K562 (cell line): Measurements from ENCODE around the gene SETD3. TPM values are rescaled to one million over a fixed set of nuclear protein-coding genes. Genes with fewer than 3 reads are reported as not detected.

Experiments used
- ATAC-seq: fragments of 200-7000 bp; cut with Tn5 transposase; 3 replicates; pipeline ENCODE4 v1.9.1; 2020; ENCODE audit warnings: moderate library complexity
- BruUV-seq: library from RNA; stranded (reverse); fragments of 400-500 nt; replicated peaks from 2 replicates; lab custom pipeline; 2021; lab: Mats Ljungman, UMichigan
- CTCF ChIA-PET: fragments of 300-600 bp; formaldehyde crosslinking; extraction: SDS; loops from one replicate; lab custom pipeline; 2021; ENCODE audit warnings: low intra/inter-chr PET ratio; lab: Yijun Ruan, JAX
- POLR2A ChIA-PET: fragments of 300-600, 350-650 bp; sonication (Branson Sonifier 250); formaldehyde crosslinking; extraction: SDS; loops from one replicate; lab custom pipeline; 2021; ENCODE audit warnings: antibody characterized with exemption, inconsistent platforms; lab: Yijun Ruan, JAX
- DNase-seq, 4 experiments: peaks; one replicate each; pipeline versions ENCODE4 v3.0.0 to v3.0.0-alpha.2; 2011 to 2018; ENCODE audit warnings: low spot score in 3 of 4, mixed read lengths in 3 of 4; ENCODE audit errors: extremely low read depth in 1 of 4
- FAIRE-seq: peaks from 2 replicates; lab custom pipeline; 2011; peaks lifted over from hg19 to GRCh38; lab: Jason Lieb, UNC
- H2AFZ ChIP-seq: 2 replicates; pipeline ENCODE4 v1.6.0; 2011; ENCODE audit warnings: low read depth, low read length, control low read depth, inconsistent platforms
- H3K27ac ChIP-seq: fragments of 200-600 bp; 3 replicates; pipeline ENCODE4 v1.8.0; 2011; ENCODE audit warnings: low read depth, mild to moderate bottlenecking, control low read depth, inconsistent platforms, low read length, moderate library complexity, mixed read lengths; ENCODE audit errors: extremely low read depth
- H3K27me3 ChIP-seq, 2 experiments: fragments of 300-600 bp in 1 of 2; 2 replicates in 1 of 2; 3 replicates in 1 of 2; pipeline versions ENCODE4 v1.6.0 to v1.8.0; 2011; ENCODE audit warnings: inconsistent platforms in 2 of 2, low read length in 2 of 2, mild to moderate bottlenecking in 1 of 2, mixed read lengths in 1 of 2, moderate library complexity in 1 of 2; ENCODE audit not compliant: control insufficient read depth in 2 of 2, insufficient read depth in 2 of 2
- H3K36me3 ChIP-seq: fragments of 300-600 bp; 3 replicates; pipeline ENCODE4 v1.8.0; 2011; ENCODE audit warnings: mild to moderate bottlenecking, low read length, inconsistent platforms; ENCODE audit not compliant: control insufficient read depth, insufficient read depth
- H3K4me1 ChIP-seq, 2 experiments: fragments of 200-600 bp in 1 of 2; replicated peaks in 1 of 2; 2 replicates in 1 of 2; 3 replicates in 1 of 2; pipeline versions ENCODE4 v1.5.1 to v1.8.0; 2011; ENCODE audit warnings: inconsistent platforms in 2 of 2, low read length in 2 of 2, mild to moderate bottlenecking in 1 of 2, mixed read lengths in 1 of 2, moderate library complexity in 1 of 2; ENCODE audit not compliant: control insufficient read depth in 2 of 2, insufficient read depth in 2 of 2
- H3K4me2 ChIP-seq: 2 replicates; pipeline ENCODE4 v1.6.1; 2011; ENCODE audit warnings: low read length, control low read depth, inconsistent platforms, mixed read lengths; ENCODE audit not compliant: insufficient read depth
- H3K4me3 ChIP-seq: fragments of 200-600 bp; sonication (generic), shearing (Covaris generic); 2 replicates; pipeline ENCODE4 v1.5.1; 2016; ENCODE audit warnings: control low read depth, inconsistent platforms
- H3K79me2 ChIP-seq: fragments of 200-600 bp; 3 replicates; pipeline ENCODE4 v1.8.0; 2011; ENCODE audit warnings: low read length, inconsistent platforms; ENCODE audit not compliant: control insufficient read depth, insufficient read depth
- H3K9ac ChIP-seq, 2 experiments: 2 replicates each; pipeline versions ENCODE4 v1.6.0 to v1.6.1; 2011; ENCODE audit warnings: low read depth in 2 of 2, low read length in 2 of 2, control low read depth in 1 of 2, inconsistent platforms in 1 of 2, mild to moderate bottlenecking in 1 of 2, mixed read lengths in 1 of 2; ENCODE audit not compliant: insufficient read depth in 1 of 2
- H3K9me1 ChIP-seq: one replicate; pipeline ENCODE4 v1.6.0; 2011; ENCODE audit warnings: inconsistent platforms, mild to moderate bottlenecking, low read length, moderate library complexity; ENCODE audit not compliant: control insufficient read depth, insufficient read depth
- H3K9me3 ChIP-seq: replicated peaks from 2 replicates; pipeline ENCODE4 v1.5.1; 2011; ENCODE audit warnings: low read depth, low read length, inconsistent platforms; ENCODE audit not compliant: control insufficient read depth, insufficient read depth
- H4K20me1 ChIP-seq: replicated peaks from 2 replicates; pipeline ENCODE4 v1.6.1; 2011; ENCODE audit warnings: low read length, inconsistent platforms, mixed read lengths; ENCODE audit not compliant: control insufficient read depth, insufficient read depth
- BMI1 ChIP-seq: fragments of 150-350 bp; IDR thresholded peaks from 2 replicates; pipeline ENCODE4 v1.6.1; 2014; ENCODE audit warnings: low read length
- CEBPZ ChIP-seq: fragments of 150-350 bp; IDR thresholded peaks from 2 replicates; pipeline ENCODE4 v1.6.1; 2014; ENCODE audit warnings: low read depth, mild to moderate bottlenecking, low read length, borderline replicate concordance
- GATAD2A ChIP-seq: fragments of 450-650 bp; IDR thresholded peaks from 2 replicates; pipeline ENCODE4 v1.6.1; 2017
- HNRNPK ChIP-seq: fragments of 200-400 bp; formaldehyde crosslinking; IDR thresholded peaks from one replicate; pipeline ENCODE4 v1.6.1; 2018; ENCODE audit warnings: mild to moderate bottlenecking, low read depth, low read length; ENCODE audit not compliant: poor library complexity, severe bottlenecking
- PHB ChIP-seq: fragments of 250-450 bp; sonication (Bioruptor Pico); IDR thresholded peaks from 2 replicates; pipeline ENCODE4 v1.5.0; 2021
- POLR2H ChIP-seq: IDR thresholded peaks from 2 replicates; pipeline ENCODE4 v1.6.1; 2016; ENCODE audit warnings: missing genetic modification characterization, low read depth, mild to moderate bottlenecking, control low read depth, missing compliant biosample characterization, moderate library complexity
- RBM14 ChIP-seq: fragments of 200-400 bp; formaldehyde crosslinking; IDR thresholded peaks from 2 replicates; pipeline ENCODE4 v1.6.1; 2018; ENCODE audit warnings: low read depth, mild to moderate bottlenecking, low read length, moderate library complexity, borderline replicate concordance; ENCODE audit not compliant: insufficient read depth
- SMARCA5 ChIP-seq: fragments of 450-650 bp; IDR thresholded peaks from 2 replicates; pipeline ENCODE4 v1.6.1; 2016
- SNRNP70 ChIP-seq: fragments of 200-400 bp; formaldehyde crosslinking; optimal IDR thresholded peaks from 2 replicates; pipeline ENCODE3; 2017; ENCODE audit warnings: low read depth, low read length
- SRSF9 ChIP-seq: fragments of 200-400 bp; formaldehyde crosslinking; IDR thresholded peaks from 2 replicates; pipeline ENCODE4 v1.6.1; 2017; ENCODE audit warnings: low read depth, low read length, borderline replicate concordance
- XRCC5 ChIP-seq: fragments of 200-400 bp; formaldehyde crosslinking; IDR thresholded peaks from 2 replicates; pipeline ENCODE4 v1.6.1; 2017; ENCODE audit warnings: low read depth, mild to moderate bottlenecking, low read length
- WGBS: fragments of 100-300 bp; shearing (Covaris generic); methylation state at CpG from one replicate; pipeline ENCODE4 v1.1.6; 2016; ENCODE audit warnings: low coverage, mixed read lengths; ENCODE audit not compliant: insufficient coverage; ENCODE audit errors: missing lambda C conversion rate; 5-methylcytosine and 5-hydroxymethylcytosine counted together
- in situ Hi-C: fragments of 300-500 bp; cut with MboI; formaldehyde crosslinking; loops from 4 replicates; pipeline ENCODE4 v1.15.0; 2018; ENCODE audit warnings: inconsistent platforms, mixed read lengths
- intact Hi-C: fragments of 100-400 bp; cut with micrococcal nuclease; formaldehyde crosslinking; loops from 2 replicates; pipeline ENCODE4 v1.14.2; 2022
- polyA plus RNA-seq, 8 experiments: library from polyadenylated mRNA; depleted of rRNA in 4 of 8; stranded (reverse) in 5 of 8; unstranded in 3 of 8; fragments of >200 nt; fragmentation: Nextera tagmentation in 2 of 8; fragmentation: Illumina TruSeq in 1 of 8; extraction: Ambion mirVana in 2 of 8; extraction: Trizol in 1 of 8; gene quantifications; 2 replicates each; pipeline versions ENCODE4 v1.2.1 to v1.2.3, GENCODE V29; 2011 to 2014; ENCODE audit warnings: inconsistent platforms in 1 of 8, missing spikeins in 1 of 8
- total RNA-seq, 7 experiments: library from RNA; depleted of rRNA in 6 of 7; stranded (reverse); fragments of >200 nt in 6 of 7; fragmentation: Illumina TruSeq in 2 of 7; extraction: Trizol in 2 of 7; gene quantifications; 2 replicates each; pipeline versions ENCODE4 v1.2.1 to v1.2.3, GENCODE V29; 2011 to 2021; ENCODE audit warnings: low replicate concordance in 1 of 7

Gene SETD3
- total and polyA plus RNA-seq, 9 of the 15 experiments (the other 6 are each of a cell fraction or from before 2014, with no cell fraction given): 8.5 to 35.9 (median 26.5) TPM

GRCh38 chr14:99422228-99423010, 58.2 kb downstream of the SETD3 start:
- BruUV-seq: no TSS peak
- POLR2A ChIA-PET: no interaction called here
- no peaks in the 10 kb centered on the region for H3K79me2 ChIP-seq
- DNase-seq (no peak), FAIRE-seq (no peak), ATAC-seq (no peak)
- no peaks in the 10 kb centered on the region; the same call in 2 of the 3 replicates for H3K36me3 ChIP-seq
- H3K9me3 ChIP-seq: no peaks in the 10 kb centered on the region
- no peak overlapping the region for H3K4me3 ChIP-seq
- in situ Hi-C loops: no loop called here
- no peak overlapping the region for H3K27ac ChIP-seq
- H3K4me1 ChIP-seq: peaks cover 4 to 12% of the 10 kb centered on the region in 2 experiments; a peak in 4 of 5 replicates
- peaks cover 3% of the 10 kb centered on the region; the same call in 1 of the 2 replicates for H4K20me1 ChIP-seq
- H3K4me2 ChIP-seq: no peak overlapping the region
- TF ChIP-seq POLR2H (no peak), HNRNPK (no peak), SMARCA5 (no peak), BMI1 (no peak), XRCC5 (no peak), SNRNP70 (no peak), CEBPZ (no peak), PHB (no peak), RBM14 (no peak), SRSF9 (no peak), GATAD2A (no peak)
- intact Hi-C loops: no loop called here
- H3K9me1 ChIP-seq: no peaks in the 10 kb centered on the region
- no peak overlapping the region for H3K9ac ChIP-seq
- WGBS: 100% methylated on average over 2 of the region's 7 CpGs
- CTCF ChIA-PET: no interaction called here
- H3K27me3 ChIP-seq: no peaks in the 10 kb centered on the region
- no peak overlapping the region for H2AFZ ChIP-seq
